Measurements from ENCODE around the gene HS3ST4.

- TF ChIP-seq POLR2AphosphoS5 (IDR thresholded peaks at IDR 0.05; ENCODE audit: low read depth, low read length) (no peak), CTCF (IDR thresholded peaks at IDR 0.05) (no peak)
- TF ChIP-seq, protein P1, sequence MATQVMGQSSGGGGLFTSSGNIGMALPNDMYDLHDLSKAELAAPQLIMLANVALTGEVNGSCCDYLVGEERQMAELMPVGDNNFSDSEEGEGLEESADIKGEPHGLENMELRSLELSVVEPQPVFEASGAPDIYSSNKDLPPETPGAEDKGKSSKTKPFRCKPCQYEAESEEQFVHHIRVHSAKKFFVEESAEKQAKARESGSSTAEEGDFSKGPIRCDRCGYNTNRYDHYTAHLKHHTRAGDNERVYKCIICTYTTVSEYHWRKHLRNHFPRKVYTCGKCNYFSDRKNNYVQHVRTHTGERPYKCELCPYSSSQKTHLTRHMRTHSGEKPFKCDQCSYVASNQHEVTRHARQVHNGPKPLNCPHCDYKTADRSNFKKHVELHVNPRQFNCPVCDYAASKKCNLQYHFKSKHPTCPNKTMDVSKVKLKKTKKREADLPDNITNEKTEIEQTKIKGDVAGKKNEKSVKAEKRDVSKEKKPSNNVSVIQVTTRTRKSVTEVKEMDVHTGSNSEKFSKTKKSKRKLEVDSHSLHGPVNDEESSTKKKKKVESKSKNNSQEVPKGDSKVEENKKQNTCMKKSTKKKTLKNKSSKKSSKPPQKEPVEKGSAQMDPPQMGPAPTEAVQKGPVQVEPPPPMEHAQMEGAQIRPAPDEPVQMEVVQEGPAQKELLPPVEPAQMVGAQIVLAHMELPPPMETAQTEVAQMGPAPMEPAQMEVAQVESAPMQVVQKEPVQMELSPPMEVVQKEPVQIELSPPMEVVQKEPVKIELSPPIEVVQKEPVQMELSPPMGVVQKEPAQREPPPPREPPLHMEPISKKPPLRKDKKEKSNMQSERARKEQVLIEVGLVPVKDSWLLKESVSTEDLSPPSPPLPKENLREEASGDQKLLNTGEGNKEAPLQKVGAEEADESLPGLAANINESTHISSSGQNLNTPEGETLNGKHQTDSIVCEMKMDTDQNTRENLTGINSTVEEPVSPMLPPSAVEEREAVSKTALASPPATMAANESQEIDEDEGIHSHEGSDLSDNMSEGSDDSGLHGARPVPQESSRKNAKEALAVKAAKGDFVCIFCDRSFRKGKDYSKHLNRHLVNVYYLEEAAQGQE (IDR thresholded peaks at IDR 0.05; ENCODE audit: insufficient read depth in 1 of 2, low read depth in 2 of 2, low read length in 1 of 2), result no peak
Observed at GRCh38 chr16:25827709-25828108, 135.9 kb downstream of the HS3ST4 start.

Measured in Panc1 (cell line).